HG03039 (cell line): ENCODE measurements around the gene SPDYE4.

Experiments used
- ATAC-seq: cut with Tn5 transposase; IDR thresholded peaks from one replicate; pipeline ENCODE4 v1.9.1; 2021; ENCODE audit warnings: mild to moderate bottlenecking, moderate library complexity; ENCODE audit not compliant: unreplicated experiment

The SPDYE4 gene

DNA sequence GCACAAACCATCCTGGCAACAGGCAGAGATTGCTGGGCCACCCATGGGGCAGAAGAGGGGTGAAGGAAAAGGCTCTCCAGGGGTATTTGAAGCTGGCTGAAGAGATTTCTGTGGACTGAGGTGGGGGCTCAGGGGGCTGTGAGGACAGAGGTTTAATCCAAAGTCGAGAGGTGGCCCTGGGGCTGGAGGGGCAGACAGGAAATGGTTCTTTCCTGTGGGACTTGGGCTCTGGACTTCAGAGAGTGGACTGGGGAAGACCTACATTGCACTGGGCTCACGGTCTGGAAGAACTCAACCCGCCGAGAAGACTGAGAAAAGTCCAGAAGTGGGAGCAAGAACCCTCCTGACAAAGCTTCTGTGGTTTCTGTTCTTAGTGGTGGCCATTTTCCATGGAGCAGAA, 16.6 kb downstream of the SPDYE4 start:
- ATAC-seq = no peak

DNA sequence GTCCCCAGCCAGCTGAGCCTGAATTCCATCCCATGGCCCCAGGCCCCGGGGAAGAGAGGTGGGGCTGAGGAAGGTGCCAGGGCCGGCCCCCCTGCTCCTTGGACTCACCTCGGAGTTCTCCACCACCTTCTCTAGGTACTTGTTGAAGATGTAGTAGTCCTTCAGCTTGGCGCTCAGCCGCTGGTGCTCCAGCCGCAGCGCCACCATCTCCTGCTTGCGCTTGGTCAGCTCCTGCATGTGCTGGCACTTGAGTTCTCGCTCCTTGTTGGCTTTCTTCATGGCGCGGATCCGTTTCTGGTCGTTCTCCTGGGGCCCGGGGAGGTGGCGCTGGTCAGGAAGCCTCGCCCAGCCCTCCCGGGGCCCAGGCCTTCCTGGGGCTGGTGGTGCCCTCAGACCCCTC, 17.0 kb downstream of the SPDYE4 start:
- no peak for ATAC-seq

DNA sequence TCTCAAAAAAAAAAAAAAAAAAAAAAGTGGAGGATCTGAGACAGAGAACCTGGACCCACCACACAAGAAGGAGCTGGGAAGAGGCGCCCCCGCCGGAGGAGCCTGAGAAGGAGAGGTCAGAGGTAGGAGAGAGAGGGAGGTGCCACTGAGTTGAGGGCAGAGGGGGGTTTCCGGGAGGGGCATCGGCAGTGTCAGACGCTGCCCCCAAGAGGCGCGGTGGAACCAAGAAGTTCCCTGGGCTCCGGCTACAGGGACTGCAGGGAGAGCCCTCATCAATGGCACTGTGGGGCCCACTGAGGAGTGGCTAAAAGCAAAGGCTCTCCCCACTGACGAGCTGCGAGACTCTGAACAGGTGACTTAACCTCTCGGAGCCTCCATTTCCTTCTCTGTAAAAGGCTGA, 17.9 kb downstream of the SPDYE4 start:
- ATAC-seq = no peak

DNA sequence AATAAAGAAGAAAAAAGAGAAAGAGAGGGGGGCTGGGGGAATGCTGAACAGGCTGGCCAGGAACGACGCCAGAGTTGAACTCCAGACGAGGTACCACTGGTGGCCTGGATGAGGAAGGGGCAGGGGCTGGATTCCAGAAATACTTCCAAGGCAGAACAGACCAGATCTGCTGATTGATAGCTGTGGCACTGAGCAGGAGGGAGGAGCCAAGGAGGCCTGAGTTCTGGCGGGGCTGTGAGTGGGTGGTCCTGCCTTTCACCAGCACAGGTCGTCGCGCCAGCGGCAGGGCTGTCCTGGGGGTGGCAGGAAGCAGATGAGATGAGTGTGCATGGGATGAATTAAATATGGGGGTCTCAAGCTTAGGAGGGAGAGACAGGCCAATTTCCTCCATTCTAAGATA, 19.2 kb downstream of the SPDYE4 start:
- ATAC-seq = no peak

DNA sequence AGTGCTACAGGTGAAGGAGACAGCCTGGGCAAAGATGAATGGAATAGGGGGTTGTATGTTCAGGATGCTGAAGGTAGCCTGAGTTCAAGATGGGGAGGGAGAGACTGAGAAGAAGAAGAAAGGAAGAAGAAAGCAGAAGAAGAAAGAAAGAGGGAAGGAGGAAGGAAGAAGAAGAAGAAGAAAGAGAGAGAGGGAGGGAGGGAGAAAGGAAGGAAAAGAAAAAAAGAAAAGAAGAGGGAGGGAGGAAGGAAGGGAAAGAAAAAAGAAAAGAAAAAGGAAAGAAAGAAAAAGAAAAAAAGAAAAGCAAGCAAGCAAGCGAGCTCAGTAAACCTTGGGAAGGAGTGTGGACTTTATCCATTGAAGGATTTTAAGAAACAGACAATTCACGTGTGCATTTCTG, 21.6 kb downstream of the SPDYE4 start:
- ATAC-seq = no peak

DNA sequence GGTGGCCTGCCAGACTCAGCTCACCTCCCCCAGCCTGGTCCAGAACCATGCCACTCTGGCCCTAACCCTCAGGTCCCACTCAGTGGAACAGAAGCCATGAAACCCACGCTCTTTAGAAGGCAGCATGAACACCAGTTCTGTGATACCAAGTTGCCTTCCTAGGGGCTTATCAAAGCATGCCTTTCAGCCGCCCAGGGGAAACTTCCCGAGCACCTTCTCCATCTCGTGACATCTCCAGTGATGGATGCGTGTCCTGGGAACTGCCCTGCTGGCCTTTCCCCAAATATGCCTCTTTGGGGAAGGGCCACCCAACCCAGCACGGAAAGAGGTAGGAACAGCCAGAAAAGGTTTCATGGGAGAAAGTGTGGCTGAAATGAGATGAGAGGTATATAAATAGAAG, 22.0 kb downstream of the SPDYE4 start:
- ATAC-seq = no peak

DNA sequence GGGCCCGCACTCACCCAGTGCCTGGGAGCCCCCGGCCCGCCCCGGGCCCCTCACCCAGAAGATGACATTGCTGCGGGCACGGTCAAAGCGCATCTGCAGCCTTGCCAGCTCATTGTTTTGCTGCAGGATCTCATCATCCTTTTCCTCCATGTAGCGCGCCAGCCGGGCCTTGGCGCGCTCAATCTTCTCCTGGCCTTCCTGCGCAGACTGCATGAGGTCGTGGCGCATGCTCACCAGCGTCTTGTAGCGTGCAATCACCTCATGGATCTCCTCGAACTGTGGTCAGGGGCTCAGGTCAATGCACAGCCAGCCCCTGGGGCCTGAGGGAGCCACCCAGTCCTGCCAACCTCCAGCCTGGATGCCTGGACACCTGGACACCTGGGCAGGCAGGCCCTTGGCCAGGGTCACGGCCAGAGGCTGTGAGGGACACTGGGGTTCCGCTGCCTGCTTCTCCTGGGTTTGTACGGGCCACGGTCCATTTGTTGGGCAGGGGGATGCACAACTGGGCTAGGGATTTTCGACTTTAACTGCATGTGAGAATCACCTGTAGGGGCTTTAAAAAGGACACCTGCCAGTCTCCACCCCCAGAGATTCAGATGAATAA, 22.9 kb downstream of the SPDYE4 start:
- ATAC-seq = no peak

DNA sequence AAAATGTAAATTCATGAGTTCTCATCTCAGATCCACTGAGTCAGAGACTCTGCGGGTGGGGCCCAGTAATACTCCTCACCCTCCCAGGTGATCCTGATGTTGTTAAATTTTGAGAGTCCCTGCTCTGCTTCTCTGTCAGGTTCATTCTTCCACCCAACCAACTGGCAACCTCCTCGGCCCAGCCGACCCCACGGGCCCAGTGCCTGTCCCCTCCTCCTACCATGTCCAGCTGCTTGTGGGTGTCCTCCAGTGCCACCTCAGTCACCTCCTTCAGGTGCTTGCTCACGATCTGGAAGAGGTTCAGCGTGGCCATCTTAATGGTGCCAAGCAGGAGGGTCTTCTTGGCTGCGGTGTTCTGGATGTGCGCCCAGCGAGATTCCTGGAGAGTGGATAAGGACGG, 23.5 kb downstream of the SPDYE4 start:
- ATAC-seq = no peak

DNA sequence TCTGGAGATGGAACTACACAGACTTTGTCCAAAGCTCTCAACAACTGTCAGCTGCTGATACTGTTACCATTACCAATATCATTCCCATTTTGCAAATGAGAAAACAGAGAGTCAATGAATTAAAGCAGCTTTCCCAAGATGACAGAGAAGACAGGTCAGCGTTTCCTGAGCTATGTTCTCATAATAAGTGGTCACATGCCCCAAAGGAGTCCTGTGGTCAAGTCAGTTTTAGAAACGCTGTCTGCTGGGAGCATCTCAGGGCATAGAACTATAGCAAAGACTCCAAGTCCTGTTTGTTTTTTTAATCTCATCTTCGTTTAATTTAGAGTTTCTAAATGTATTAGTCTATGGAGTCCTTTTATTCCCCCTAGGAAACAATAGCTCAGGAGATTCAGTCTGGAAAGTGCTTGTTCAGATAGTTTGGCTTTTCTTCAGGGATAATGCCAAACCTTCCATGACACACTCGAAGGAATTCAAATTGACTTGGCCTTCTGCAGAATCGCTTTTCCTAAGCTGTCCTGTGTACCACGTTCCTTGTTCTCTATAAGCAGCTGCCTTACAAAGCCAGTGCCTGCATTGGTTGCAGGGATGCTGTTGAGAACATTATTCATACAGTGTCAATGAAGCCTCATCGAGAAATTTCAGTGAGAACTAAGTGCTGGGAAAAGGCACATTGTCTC, 25.8 kb downstream of the SPDYE4 start:
- no peak for ATAC-seq

DNA sequence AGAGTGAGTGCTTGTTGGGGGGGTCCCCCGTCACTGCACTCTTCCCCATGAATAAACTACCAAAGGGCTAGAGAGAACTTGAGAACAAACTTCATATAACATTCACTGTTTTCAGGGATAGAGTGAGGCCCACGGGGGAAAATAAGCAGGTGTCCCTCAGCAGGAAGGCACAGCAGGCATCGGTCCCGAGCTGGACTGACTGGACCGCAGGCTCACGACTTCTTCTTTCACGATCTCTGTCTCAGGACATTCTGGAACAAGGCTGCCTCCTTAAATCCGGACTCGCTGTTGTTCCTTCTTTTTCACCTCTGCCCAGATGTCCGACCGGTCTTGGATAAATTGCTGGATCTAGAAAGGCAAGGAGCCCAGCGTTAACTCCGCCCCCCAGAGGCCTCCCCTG, 28.5 kb downstream of the SPDYE4 start:
- no peak for ATAC-seq

DNA sequence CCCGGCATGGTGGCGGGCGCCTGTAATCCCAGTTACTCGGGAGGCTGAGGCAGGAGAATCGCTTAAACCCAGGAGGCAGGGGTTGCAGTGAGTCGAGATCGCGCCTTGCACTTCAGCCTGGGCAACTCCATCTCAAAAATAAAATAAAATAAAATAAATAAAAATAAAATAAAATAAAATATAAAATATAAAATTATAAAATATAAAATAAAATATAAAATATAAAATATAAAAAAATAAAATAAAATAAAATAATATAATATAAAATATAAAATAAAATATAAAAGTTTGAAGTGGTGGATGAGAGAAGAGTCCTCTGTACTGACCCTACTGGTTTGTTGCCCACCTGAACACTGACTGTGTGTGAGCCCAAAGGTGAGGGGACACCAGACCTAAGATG, 28.9 kb downstream of the SPDYE4 start:
- ATAC-seq = no peak

DNA sequence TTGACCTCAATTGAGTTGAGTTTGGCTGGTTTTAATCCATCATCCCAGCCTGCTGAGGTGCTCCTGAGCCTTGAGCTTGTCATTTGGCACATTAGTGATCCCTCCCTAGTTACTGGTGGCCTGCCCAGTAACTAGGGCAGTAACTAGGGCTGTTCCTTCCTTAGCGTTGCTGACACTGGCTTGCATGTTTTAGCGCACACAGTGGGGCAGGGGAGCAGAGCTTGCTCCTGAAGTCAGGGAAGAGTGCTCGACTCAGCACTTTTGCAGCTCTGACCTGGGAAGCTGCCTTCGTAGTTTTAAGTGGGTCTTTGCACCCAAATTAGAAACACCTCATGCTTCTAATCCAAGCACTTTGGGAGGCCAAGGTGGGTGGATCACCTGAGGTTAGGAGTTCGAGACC, 29.4 kb downstream of the SPDYE4 start:
- ATAC-seq = no peak

DNA sequence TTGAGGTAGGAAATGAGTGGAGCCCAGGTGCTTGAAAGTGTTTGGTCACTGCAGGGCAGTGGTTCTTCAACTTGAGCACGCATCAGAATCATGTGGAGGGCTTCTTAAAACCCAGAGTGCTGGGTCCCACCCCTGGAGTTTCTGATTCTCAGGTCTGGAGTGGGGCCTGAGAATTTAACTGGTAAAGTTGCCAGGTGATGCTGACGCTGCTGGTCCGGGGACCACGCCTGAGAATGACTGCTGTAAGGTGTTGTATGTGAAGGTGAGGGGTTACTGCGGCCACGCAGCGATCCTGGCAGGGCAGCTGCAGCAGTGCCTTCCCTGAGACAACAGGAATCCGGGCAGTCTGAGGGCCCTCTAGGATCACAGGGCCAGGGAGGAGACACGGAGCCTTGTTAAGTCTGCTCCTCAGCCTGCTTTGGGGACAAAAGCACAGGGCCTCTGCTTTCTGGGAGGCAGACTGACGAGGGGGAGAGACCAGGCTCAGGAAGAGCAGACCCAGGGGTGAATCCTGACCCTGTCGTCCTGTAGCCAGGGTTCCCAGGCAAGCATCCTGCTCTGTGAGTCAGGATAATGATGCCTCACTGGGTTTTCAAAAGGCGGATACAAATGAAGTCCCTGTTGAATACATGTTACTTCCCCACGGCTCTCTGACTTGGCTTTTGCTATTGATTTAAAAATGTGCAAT, 30.0 kb downstream of the SPDYE4 start:
- ATAC-seq = no peak

DNA sequence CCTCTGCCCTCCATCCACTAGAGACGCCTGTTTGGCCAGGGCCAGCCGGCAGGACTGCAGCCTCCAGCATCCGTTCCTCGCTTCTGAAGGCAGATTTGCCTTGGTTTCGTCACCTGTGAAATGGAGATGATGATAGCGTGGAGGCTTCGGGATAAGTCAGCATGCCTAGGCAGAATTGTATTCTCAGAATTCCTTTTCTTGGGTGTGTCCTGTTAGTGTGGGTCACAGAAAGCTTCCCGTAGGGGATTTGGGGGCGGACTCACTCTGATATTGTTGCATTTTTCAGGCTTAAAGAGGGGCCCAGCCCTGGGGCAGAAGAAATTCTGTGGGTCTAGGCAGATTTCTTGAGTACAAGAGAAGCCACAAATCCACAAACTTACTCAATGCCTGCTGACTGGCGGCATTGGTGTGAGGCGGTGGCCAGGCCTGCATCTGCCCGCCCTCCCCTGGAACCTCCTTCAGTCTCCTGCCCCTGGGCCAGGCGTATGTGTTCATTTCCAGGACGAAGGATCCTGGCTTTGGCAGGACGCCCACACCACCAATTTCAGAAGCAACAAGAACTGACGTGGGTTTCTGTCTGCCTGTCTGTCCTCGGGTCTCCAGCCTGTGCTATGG, 31.3 kb downstream of the SPDYE4 start:
- ATAC-seq = no peak

DNA sequence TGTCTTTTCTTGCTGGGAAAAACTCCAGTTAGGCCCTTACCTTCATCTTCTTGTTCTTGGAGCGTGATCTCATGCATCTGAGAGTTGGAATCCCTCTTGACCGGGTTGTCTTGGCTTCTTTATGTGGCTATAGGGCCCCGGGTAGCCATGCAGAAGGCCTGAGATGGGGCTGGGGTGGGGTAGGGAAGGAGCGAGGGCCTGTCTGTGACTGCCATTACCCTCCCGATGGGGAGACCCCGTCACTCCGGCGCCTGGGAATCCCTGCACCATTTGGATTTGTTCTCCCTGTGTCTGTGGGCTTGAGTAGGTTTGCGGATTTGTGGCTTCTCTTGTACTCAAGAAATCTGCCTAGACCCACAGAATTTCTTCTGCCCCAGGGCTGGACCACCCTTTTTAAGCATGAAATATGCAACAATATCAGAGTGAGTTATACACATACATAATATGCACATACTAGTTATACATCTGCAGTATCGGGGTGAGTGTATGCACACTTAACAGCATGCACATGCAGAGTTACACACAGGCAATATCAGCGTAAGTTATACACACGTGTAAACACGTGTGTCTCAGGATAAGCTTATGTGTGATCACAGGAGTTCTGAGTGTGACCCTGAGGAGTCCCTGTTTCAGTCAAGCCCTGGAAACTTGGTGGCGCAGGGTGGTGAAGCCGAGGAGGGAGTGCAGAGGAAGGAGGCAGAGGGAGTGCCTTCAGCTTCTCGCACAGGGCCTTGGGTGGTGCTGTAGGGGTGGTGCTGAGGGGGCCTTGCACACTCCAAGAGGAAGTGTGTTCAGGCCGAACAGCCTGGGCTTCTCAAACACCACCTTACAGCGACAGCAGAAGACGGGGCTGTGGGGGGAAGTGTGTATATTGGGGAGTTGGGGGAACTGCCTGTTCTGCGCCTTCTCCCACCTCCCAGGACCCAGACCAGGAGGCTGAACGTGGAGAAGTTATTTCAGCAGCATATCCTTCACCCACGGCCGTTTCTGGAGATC, 32.2 kb downstream of the SPDYE4 start:
- no peak for ATAC-seq

DNA sequence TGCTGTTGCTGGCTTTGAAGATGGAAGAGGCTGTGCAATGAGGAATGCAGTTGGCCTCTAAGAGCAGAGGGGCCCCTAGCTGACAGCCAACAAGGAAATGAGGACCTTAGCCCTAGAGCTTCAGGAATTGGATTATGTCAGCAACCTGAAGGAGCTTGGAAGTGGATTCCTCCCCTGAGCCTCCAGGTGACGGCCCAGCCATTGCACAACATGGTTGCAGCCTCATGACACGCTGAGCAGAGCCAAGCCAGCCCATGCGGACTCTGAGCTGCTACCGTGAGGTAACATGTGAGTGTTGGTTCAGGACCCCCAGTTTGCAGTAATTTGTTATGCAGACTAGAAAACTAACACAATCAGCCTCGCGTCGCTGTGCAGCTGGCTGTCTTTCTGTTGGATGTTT, 33.9 kb downstream of the SPDYE4 start:
- ATAC-seq = no peak

DNA sequence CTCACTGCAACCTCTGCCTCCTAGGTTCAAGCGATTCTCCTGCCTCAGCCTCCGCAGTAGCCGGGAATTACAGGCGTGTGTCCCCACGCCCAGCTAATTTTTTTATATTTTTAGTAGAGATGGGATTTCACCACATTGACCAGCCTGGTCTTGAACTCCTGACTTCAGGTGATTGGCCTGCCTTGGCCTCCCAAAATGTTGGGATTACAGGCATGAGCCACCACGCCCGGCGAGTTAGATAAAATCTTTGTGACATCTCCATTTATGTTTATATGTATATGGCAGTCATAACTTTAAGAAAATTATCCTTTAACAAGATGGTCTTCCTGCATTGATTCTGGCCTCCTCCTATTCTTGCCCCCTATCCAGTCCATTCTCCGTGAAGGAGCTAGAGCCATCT, 37.8 kb downstream of the SPDYE4 start:
- ATAC-seq = no peak

DNA sequence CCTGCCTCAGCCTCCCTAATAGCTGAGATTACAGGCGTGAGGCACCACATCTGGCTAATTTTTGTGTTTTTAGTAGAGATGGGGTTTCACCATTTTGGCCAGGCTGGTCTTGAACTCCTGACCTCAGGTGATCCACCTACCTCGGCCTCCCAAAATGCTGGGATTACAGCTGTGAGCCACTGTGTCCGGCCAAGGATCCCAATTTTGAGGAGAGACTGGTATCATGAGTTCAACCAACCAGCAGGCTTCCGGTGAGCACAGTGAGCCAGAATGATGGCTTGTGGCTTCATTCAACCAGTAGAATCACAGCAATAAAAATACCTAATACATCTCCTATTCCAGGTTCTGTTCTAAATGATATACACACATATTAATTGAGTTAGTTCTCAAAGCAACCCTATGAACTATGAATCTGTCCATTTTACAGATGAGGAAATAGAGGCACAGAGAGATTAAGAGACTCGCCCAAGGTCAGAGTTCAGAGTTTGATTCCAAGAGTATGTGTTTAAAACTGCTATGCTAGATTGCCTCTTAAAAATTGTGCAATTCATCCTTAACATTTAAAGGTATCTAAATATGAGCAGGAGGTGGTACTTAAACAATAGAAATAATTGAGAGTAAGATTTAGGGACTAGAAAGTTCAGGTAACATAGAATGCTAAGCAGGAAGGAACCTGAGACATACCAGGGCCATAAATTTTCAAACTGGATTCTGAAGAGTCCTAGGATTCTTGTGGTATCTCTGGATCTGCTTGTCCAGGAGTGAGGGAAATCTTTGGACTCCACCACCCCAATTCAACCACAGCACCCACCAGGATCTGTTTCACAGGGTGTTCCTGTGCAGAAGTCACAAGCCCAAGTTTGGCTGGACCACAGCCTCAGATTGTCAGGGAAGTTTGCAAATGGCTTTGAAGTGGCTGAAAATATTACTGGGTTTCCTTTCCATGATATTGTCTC, 38.8 kb downstream of the SPDYE4 start:
- ATAC-seq = no peak

DNA sequence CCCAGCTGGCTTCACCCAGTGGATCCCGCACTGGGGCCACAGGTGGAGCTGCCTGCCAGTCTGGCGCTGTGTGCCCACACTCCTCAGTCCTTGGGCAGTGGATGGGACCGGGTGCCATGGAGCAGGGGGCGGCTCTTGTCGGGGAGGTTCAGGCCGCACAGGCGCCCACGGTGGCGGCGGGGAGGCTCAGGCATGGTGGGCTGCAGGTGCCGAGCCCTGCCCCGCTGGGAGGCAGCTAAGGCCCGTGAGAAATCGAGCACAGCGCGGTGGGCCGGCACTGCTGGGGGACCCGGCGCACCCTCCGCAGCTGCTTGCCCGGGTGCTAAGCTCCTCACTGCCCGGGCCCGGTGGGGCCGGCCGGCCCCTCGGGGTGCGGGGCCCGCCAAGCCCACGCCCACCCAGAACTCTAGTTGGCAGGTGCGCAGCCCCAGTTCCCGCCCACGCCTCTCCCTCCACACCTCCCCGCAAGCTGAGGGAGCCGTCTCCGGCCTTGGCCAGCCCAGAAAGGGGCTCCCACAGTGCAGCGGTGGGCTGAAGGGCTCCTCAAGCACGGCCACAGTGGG, 40.3 kb downstream of the SPDYE4 start:
- no peak for ATAC-seq
